Stimulated activated CD4-positive, alpha-beta T cell treated with anti-CD3 and anti-CD28 coated beads, Interleukin-15, amount 100 ng/mL, for 1 hour (primary cell): ENCODE results near the gene FAM187B.
"Not testable (repeated sequence)": the region's sequence is repeated elsewhere in the genome, so short reads cannot be mapped to it uniquely, and the experiment has no call there.

Experiments used
- DNase-seq, 2 donors: peaks; one replicate each; pipeline ENCODE4 v3.0.0-alpha.2; 2020; ENCODE audit warnings: low read depth in 1 of 2, low spot score in 1 of 2

FAM187B gene

GRCh38 chr19:35262101-35262761, 33.7 kb upstream of the FAM187B start:
- DNase-seq, result no peak

- no peak for DNase-seq
Observed at GRCh38 chr19:35261356-35262100, 33.0 kb upstream of the FAM187B start.

GRCh38 chr19:35260694-35261304, 32.3 kb upstream of the FAM187B start:
- DNase-seq, result no peak

- no peak for DNase-seq
Observed at GRCh38 chr19:35257113-35257461, 28.5 kb upstream of the FAM187B start.

GRCh38 chr19:35256566-35256965, 28.0 kb upstream of the FAM187B start:
- no peak for DNase-seq

GRCh38 chr19:35254341-35255297, 26.1 kb upstream of the FAM187B start:
- no peak for DNase-seq

GRCh38 chr19:35253316-35254286, 25.1 kb upstream of the FAM187B start:
- DNase-seq, result no peak

- no peak for DNase-seq
Observed at GRCh38 chr19:35251456-35251855, 22.9 kb upstream of the FAM187B start.

GRCh38 chr19:35249848-35250711, 21.5 kb upstream of the FAM187B start:
- no peak for DNase-seq

GRCh38 chr19:35249146-35249847, 20.8 kb upstream of the FAM187B start:
- DNase-seq, result no peak

- peak; percentile 53 to 68 for DNase-seq
Observed at GRCh38 chr19:35248310-35249145, 20.0 kb upstream of the FAM187B start, which contains the start of gene LSR. LSR (plus strand) TSS chr19:35249002; CDS start chr19:35249023, 21 bp downstream.

GRCh38 chr19:35247526-35248309, 19.2 kb upstream of the FAM187B start:
- peak; percentile 40 to 41 for DNase-seq

GRCh38 chr19:35246466-35247092, 18.0 kb upstream of the FAM187B start:
- DNase-seq, result no peak

GRCh38 chr19:35241417-35241816, 12.9 kb upstream of the FAM187B start:
- no peak for DNase-seq

- no peak for DNase-seq
Observed at GRCh38 chr19:35240327-35240726, 11.8 kb upstream of the FAM187B start.

GRCh38 chr19:35239597-35239996, 11.1 kb upstream of the FAM187B start:
- not testable (repeated sequence) for DNase-seq
